Glomerular visceral epithelial cell (primary cell): ENCODE results near the gene NUP58.
A peak's percentile ranks its signal among the peaks of the same experiment; 100 is the strongest.

Experiments used
- DNase-seq: peaks from one replicate; pipeline ENCODE4 v3.0.0-alpha.2; 2016; ENCODE audit errors: extremely low spot score

The NUP58 gene, protein sequence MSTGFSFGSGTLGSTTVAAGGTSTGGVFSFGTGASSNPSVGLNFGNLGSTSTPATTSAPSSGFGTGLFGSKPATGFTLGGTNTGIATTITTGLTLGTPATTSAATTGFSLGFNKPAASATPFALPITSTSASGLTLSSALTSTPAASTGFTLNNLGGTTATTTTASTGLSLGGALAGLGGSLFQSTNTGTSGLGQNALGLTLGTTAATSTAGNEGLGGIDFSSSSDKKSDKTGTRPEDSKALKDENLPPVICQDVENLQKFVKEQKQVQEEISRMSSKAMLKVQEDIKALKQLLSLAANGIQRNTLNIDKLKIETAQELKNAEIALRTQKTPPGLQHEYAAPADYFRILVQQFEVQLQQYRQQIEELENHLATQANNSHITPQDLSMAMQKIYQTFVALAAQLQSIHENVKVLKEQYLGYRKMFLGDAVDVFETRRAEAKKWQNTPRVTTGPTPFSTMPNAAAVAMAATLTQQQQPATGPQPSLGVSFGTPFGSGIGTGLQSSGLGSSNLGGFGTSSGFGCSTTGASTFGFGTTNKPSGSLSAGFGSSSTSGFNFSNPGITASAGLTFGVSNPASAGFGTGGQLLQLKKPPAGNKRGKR

GRCh38 chr13:25301347-25302113, at the start of gene NUP58:
TSS of gene NUP58 (plus strand) at chr13:25301625. CDS start at chr13:25301774, 149 bp downstream.
- DNase-seq: peak; percentile 94

GRCh38 chr13:25252225-25252624, 49.2 kb upstream of the NUP58 start:
- no peak for DNase-seq

DNA sequence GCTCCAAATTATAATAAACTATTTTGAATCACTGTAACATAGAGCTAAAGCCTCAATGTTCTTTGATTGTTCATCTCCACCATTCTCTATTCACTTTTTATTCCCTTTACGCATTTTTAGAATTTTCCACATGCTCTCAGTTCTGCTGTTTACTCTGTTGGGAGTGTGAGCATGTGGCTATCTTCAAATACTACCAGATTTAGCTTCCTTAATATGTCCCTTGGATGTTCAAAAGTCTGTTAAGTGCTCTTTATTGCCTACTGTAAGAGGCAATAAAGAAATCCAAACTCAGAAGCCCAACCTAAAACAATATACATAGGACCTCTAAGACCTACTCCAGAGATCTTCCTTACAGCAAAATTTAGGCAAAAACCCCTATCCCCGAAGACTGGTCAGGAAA, 48.7 kb upstream of the NUP58 start:
- DNase-seq: no peak

GRCh38 chr13:25253702-25254101, 47.7 kb upstream of the NUP58 start:
- DNase-seq: peak; percentile 52

GRCh38 chr13:25262261-25262660, 39.2 kb upstream of the NUP58 start:
- no peak for DNase-seq

DNA sequence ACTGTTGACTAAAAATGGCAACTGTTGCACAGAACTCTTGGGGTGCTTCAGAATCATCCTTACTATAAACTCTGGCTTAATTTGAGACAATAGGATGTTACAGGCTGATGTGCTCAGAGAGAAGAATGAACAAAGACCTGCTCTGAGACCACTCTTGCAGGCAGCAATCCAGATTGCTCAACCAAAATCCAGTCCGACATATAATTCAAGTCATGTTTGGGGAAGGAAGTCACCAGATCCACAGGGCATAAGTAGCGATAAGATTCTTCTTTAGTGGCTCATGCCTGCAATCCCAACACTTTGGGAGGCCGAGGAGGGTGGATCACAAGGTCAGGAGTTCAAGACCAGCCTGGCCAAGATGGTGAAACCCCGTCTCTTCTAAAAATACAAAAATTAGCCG, 34.7 kb upstream of the NUP58 start:
- DNase-seq: no peak

DNA sequence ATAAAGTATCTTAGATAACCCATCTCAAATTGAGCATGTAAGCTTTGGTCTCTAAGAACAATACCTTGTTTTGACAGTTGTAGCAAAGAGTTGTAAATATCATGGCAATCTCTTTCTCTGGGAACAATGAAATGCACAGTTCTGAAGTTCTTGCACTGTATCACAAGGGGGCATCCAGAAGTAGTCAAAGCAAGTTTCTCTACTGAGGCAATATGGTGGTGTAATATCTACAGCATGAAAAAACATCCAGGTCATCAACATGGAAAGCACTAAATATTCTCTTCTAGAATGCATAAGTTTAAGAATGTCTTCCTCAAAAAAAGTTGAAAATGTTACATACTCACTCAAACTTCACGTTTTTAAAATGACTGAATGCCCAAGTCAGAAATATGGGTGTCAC, 33.7 kb upstream of the NUP58 start:
- no peak for DNase-seq

GRCh38 chr13:25268561-25268960, 32.9 kb upstream of the NUP58 start:
- no peak for DNase-seq

DNA sequence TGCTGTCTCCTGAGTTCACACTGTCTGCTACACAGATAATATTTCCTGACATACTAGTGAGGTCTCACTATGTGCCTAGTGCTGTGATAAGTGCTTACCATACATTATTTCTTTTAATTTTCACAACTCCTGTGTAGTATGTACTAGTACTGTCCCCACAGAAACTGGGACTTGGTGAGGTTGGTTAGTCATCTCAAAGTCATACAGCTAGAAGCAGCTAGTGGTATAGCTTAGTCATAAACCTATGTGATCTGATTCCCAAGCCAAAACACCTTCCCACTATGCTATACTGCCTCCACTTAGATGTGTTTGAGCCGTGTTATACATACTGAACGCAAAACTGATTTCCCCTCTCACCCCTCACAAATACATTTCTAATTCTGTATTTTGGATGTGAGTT, 24.7 kb upstream of the NUP58 start:
- peak; percentile 32 for DNase-seq

DNA sequence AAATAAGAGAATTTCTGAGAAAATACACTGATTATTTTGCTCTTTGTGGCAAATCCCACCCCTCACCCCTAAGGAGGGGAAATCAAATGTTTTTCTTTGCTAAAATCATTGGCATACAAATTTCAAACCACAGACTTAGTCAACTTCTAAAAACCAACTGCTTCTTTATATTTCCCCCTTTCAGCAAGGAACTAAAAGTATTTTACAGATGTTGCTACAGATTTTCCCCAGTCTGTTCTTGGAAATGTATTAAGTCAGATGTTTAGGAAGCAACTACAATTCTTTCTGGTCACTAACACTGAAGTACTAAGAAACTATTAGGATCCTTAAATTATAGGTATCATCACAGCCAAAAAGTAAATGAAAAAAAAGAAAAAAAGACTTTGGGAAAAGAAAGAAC, 21.0 kb upstream of the NUP58 start:
- no peak for DNase-seq

DNA sequence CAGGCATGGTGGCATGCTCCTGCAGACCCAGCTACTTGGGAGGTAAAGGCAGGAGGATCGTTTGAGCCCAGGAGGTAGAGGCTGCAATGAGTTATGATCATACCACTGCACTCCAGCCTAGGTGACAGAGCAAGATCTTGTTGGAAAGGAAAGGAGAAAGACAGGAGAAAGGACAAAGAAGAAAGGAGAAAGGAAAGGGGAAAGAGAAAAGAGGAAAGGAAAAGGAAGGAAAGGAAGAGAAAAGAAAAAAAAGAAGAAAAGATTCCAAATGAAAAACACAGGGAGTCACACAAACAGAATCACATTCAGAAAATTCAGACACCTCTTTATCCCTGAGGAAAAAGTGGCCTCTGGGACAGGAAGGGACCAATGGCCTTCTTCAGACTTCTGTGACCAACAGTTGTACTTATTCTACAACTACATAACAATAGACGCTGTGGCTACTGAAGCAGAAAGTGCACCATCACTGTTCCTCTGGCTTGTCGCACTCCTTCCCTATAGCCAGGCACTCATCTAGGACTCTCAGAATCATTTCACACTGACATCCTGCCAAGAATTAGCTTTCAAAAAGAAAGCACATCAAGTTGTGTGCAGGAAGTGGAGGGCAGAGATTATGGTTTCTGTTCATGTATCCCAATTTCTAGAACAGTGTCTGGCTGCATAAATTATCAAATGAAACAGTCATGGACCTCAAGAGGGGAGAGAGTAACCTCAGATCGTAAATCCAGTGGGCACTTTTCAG, 20.1 kb upstream of the NUP58 start:
- no peak for DNase-seq

DNA sequence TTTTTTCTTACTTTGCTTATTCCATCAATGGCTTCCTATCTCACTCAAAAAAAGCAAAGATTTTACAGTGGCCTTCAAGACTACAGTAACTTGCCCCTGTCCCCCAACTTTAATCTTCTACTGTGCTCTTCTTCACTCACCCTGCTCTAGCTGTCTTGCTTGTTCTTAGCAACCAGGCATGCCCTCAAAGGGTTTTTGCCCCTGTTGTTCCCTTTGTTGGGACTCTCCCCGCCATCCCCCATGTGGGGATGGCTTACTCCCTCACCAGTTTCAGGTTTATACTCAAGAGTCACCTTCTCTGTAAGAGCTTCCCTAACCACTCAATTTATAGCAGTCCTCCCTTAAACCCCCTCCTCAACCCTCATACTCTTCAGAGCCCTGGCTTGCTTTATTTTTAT, 19.5 kb upstream of the NUP58 start:
- no peak for DNase-seq

DNA sequence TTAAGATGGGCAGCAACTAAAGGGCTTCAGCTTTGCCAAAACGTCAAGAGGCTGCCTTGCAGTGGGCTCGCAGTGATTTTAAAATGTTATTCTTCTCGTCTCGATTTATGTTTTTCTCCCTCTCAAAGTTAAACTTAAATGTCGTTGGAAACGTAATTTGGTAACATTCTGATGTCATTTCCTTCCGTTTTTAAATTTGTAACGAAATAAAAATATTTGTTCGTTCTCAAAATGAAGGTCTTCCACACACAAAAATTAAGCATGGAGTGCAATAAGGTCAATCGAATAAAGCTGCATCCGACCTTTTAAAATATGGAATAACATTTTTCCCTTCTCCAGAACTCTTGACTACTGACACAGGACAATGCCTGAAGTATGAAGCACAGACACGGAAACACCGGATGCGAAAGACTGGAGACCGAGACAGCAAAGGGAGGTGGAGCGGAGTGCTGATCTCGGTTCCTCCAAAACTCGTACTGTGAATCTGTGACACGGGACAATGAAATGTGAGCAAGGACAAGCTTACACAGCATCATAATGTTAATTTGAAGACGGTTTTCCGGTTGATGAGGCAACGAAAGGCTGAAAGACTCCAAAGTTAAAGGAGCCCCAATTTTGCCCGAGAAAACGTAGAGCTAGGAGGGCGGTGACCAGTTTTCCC, 15.0 kb upstream of the NUP58 start:
- peak; percentile 51 for DNase-seq

GRCh38 chr13:25286969-25287961, 14.2 kb upstream of the NUP58 start, which contains the start of gene MTMR6:
TSS of gene MTMR6 (minus strand) at chr13:25287488. CDS start at chr13:25287247, 241 bp downstream.
- DNase-seq: peak; percentile 91

DNA sequence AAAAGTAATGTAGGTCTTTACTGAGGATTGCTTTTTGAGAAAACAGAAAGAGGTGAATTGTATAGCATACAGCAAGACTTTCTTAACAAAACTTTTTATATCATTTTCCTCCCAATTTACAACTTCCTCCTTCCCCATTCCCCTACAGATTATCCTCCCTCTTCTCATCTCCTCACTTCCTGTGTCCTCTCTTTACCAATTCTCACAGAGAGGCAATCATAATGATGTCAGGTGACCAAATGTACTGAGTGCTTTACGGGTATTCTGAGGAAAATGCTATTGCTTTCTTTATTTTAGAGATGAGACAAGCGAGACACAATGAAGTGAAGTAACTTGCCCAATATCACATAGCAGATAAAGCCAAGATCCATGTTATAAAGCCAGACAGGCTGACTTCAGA, 12.5 kb upstream of the NUP58 start:
- no peak for DNase-seq

GRCh38 chr13:25291691-25292090, 9.7 kb upstream of the NUP58 start:
- DNase-seq: no peak

GRCh38 chr13:25292301-25292700, 9.1 kb upstream of the NUP58 start:
- no peak for DNase-seq

DNA sequence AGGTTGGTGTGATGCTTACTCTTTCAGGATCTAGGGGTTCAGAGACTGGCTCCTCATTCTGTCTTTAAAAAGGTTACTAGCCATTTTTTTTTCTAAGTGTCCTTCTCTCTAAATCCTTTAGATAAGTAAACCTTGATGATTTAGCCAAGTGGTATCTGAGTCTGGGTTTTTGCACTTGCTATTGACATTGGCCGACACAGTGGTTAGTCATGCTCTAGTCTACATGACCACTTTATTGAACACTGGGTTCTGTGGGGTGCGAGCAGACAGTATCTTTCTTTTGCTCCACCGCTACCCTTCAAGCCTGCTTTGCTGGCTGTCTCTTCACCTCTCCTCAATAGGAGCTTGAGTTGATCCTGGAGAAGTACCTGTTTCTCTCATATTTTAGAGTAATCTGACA, 6.2 kb upstream of the NUP58 start:
- no peak for DNase-seq

DNA sequence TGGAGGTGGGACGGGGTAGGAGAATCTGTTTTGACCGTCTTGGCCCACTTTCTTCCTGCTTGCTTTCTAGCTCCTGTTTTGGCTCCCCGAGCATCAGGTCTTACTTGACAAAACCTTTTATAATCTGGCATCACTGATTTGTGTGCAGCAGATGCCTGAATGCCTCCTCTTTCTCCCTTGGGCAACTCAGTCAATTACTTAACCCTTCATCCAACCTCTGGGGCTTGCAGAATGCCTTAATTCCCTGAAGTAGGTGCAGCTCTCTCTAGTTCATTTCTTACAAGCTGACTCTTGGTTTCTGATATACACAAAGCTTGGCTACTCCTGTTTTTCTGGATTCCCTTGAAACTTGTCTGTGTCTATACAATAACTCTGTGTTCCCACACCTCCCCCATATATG, 5.7 kb upstream of the NUP58 start:
- no peak for DNase-seq

GRCh38 chr13:25300861-25301346, 521 bp upstream of the NUP58 start:
- DNase-seq: no peak
